ENCODE data around the gene REC8.

- TF ChIP-seq CTCF (IDR thresholded peaks at IDR 0.05) (no peak), EZH2 (IDR thresholded peaks at IDR 0.05) (no peak)
These were observed 49.0 kb upstream of the REC8 start for GRCh38 chr14:24122898-24123297.

All from neural progenitor cell (in vitro differentiated cells).